Upper lobe of left lung (tissue), 6 donors: ENCODE results near the gene TRNAU1AP. TPM values are rescaled to one million over a fixed set of nuclear protein-coding genes. Genes with fewer than 3 reads are reported as not detected.
"Not testable (repeated sequence)": the region's sequence is repeated elsewhere in the genome, so short reads cannot be mapped to it uniquely, and the experiment has no call there.

ENCODE experiments used
- ATAC-seq, 2 donors: fragments of 200-7000 bp; cut with Tn5 transposase; one replicate each; pipeline ENCODE4 v1.9.1; 2022; ENCODE audit warnings: mild to moderate bottlenecking in 2 of 2, moderate library complexity in 2 of 2; ENCODE audit not compliant: low FRiP score in 2 of 2
- DNase-seq, 2 donors: peaks; one replicate each; pipeline ENCODE4 v3.0.0-alpha.2; 2019 to 2020
- H3K27ac ChIP-seq, 4 donors: fragments of 200-600 bp; sonication (generic); one replicate each; pipeline ENCODE4 v1.5.1; 2016 to 2019
- H3K27me3 ChIP-seq, 4 donors: fragments of 200-600 bp; sonication (generic); one replicate each; pipeline ENCODE4 v1.5.1; 2017 to 2019
- H3K36me3 ChIP-seq, 4 donors: fragments of 200-600 bp; sonication (generic); one replicate each; pipeline ENCODE4 v1.5.1; 2016 to 2019
- H3K4me1 ChIP-seq, 4 donors: fragments of 200-600 bp; sonication (generic); one replicate each; pipeline ENCODE4 v1.5.1; 2018 to 2019
- H3K4me3 ChIP-seq, 4 donors: fragments of 200-600 bp; sonication (generic); one replicate each; pipeline ENCODE4 v1.5.1; 2017 to 2019; ENCODE audit warnings: mild to moderate bottlenecking in 2 of 4, moderate library complexity in 1 of 4
- H3K9me3 ChIP-seq, 4 donors: fragments of 200-600 bp; sonication (generic); one replicate each; pipeline ENCODE4 v1.5.1; 2018 to 2019
- EP300 ChIP-seq, 4 donors: sonication (generic); formaldehyde crosslinking; IDR thresholded peaks; one replicate each; pipeline ENCODE4 v1.5.1; 2017; ENCODE audit warnings: antibody characterized with exemption in 4 of 4, control low read depth in 2 of 4
- POLR2A ChIP-seq, 4 donors: fragments of 450-650 bp; IDR thresholded peaks; one replicate each; pipeline ENCODE4 v1.5.1; 2016 to 2017; ENCODE audit warnings: antibody characterized with exemption in 4 of 4, mild to moderate bottlenecking in 2 of 4
- POLR2AphosphoS5 ChIP-seq, 2 donors: sonication (generic); formaldehyde crosslinking; IDR thresholded peaks; one replicate each; pipeline ENCODE4 v1.5.1; 2017; ENCODE audit warnings: antibody characterized with exemption in 2 of 2
- WGBS, 2 donors: methylation state at CpG; one replicate each; pipeline ENCODE4 v1.1.5; 2017 to 2018; 5-methylcytosine and 5-hydroxymethylcytosine counted together
- total RNA-seq, 6 donors: library from RNA; depleted of rRNA in 4 of 6; stranded (reverse); fragments of >200 nt in 4 of 6; gene quantifications; one replicate each; pipeline versions ENCODE4 v1.1.0 to v1.2.1, GENCODE V29; 2016 to 2021
- TF ChIP-seq, protein P1 (sequence below), 6 experiments: fragments of 450-650 bp in 4 of 6; fragments of 200-600 bp in 2 of 6; sonication (generic) in 2 of 6; IDR thresholded peaks; one replicate each; pipeline ENCODE4 v1.5.1; 2016 to 2019; ENCODE audit warnings: antibody characterized with exemption in 6 of 6
- donor health status: DM: no; HTN: no; CAD: no; lungs with moderate emphysema.
- donor health status: DM: no; HTN: yes; CAD: no; lungs with severe emphysema.

Gene TRNAU1AP
- total RNA-seq, 6 donors from 2014 or later, result 19.6 to 35.6 (median 25.3) TPM

DNA sequence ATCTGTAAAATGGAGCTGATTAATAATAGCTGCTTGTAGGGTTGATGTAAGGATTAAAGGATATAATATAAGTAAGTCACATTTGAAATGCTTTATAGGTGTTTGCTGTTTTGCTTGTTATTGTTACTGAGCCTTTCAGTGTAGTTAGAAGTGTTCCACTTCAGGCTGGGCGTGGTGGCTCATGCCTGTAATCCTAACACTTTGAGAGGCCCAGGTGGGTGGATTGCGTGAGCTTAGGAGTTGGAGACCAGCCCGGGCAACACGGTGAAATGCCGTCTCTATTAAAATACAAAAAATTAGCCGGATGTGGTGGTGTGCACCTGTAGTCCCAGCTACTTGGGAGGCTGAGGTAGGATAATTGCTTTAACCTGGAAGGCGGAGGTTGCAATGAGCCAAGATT lies 12.2 kb downstream of the TRNAU1AP start:
- WGBS, 2 donors, result 75 to 84% methylated on average over 7 of the region's 7 CpGs

DNA sequence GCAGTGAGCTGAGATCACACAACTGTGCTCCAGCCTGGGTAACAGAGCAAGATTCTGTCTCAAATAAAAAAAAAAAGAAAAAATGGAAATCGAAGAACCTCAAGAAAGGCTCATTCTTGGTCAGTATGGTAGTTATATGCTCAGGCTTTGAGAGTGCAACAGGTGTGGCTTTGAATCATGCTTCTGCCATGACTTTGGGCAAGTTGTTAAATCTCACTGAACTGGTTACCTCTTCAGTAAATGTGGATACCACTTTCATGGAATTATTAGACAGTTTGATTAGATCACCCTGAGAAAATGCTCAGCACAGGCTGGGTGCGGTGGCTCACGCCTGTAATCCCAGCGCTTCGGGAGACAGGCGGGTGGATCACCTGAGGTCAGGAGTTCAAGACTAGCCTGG lies 12.8 kb downstream of the TRNAU1AP start:
- H3K4me3 ChIP-seq, result no peak overlapping the region
- no peaks in the 10 kb centered on the region for H3K9me3 ChIP-seq
- no peaks in the 10 kb centered on the region for H3K27me3 ChIP-seq
- ATAC-seq, result no peak
- DNase-seq, result no peak
- TF ChIP-seq EP300 (IDR thresholded peaks at IDR 0.05) (no peak), POLR2A (IDR thresholded peaks at IDR 0.05) (no peak), POLR2AphosphoS5 (IDR thresholded peaks at IDR 0.05) (no peak)
- TF ChIP-seq, protein P1, sequence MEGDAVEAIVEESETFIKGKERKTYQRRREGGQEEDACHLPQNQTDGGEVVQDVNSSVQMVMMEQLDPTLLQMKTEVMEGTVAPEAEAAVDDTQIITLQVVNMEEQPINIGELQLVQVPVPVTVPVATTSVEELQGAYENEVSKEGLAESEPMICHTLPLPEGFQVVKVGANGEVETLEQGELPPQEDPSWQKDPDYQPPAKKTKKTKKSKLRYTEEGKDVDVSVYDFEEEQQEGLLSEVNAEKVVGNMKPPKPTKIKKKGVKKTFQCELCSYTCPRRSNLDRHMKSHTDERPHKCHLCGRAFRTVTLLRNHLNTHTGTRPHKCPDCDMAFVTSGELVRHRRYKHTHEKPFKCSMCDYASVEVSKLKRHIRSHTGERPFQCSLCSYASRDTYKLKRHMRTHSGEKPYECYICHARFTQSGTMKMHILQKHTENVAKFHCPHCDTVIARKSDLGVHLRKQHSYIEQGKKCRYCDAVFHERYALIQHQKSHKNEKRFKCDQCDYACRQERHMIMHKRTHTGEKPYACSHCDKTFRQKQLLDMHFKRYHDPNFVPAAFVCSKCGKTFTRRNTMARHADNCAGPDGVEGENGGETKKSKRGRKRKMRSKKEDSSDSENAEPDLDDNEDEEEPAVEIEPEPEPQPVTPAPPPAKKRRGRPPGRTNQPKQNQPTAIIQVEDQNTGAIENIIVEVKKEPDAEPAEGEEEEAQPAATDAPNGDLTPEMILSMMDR (IDR thresholded peaks at IDR 0.05), result no peak
- H3K4me1 ChIP-seq, result peaks cover 0 to 6% (median 0%) of the 10 kb centered on the region in 4 donors
- no peak overlapping the region for H3K27ac ChIP-seq
- H3K36me3 ChIP-seq, result peaks cover 38 to 98% (median 79%) of the 10 kb centered on the region in 4 donors
- WGBS, 2 donors, result 87 to 100% methylated on average over 6 of the region's 6 CpGs

More for the DNA sequence above, 12.2 kb downstream of the TRNAU1AP start:
- Histone ChIP-seq H3K4me1 (peaks cover 0 to 6% (median 0%) of the 10 kb centered on the region in 4 donors), H3K36me3 (peaks cover 43 to 98% (median 82%) of the 10 kb centered on the region in 4 donors), H3K9me3 (no peaks in the 10 kb centered on the region), H3K27ac (peak overlapping the region in 1 of 4 donors; percentile 68), H3K4me3 (no peak overlapping the region), H3K27me3 (no peaks in the 10 kb centered on the region)
- DNase-seq, result peak in 1 of 2 donors; percentile 77
- TF ChIP-seq EP300 (IDR thresholded peaks at IDR 0.05) (no peak), POLR2AphosphoS5 (IDR thresholded peaks at IDR 0.05) (no peak), POLR2A (IDR thresholded peaks at IDR 0.05) (no peak)
- TF ChIP-seq, protein P1 (IDR thresholded peaks at IDR 0.05), result no peak
- peak in 1 of 2 donors; percentile 37 for ATAC-seq

DNA sequence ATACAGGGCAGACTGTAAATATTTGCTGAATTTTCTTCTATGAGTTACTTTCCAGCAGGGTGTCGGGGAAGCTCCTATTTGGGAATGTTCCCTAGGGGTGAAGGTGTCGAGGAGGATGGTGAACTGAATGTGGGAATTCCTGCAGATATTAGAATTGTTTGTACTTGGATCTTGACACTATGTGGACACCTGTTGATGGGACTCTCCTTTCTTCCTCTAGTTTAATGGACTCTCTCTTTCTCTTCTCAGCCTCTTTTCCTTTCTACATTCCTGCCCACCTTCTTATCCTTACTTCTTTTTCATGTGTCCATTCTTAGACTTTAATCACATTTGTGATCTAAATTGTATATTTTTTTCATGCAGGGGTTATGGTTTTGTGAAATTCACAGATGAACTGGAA lies 14.0 kb downstream of the TRNAU1AP start:
- Histone ChIP-seq H3K4me1 (peaks cover 0 to 6% (median 0%) of the 10 kb centered on the region in 4 donors), H3K9me3 (no peaks in the 10 kb centered on the region), H3K27me3 (no peaks in the 10 kb centered on the region), H3K4me3 (no peak overlapping the region), H3K36me3 (peaks cover 29 to 98% (median 79%) of the 10 kb centered on the region in 4 donors), H3K27ac (no peak overlapping the region)
- no peak for ATAC-seq
- 88 to 92% methylated on average over 2 of the region's 2 CpGs for WGBS, 2 donors
- DNase-seq, result no peak
- TF ChIP-seq POLR2AphosphoS5 (IDR thresholded peaks at IDR 0.05), result no peak

DNA sequence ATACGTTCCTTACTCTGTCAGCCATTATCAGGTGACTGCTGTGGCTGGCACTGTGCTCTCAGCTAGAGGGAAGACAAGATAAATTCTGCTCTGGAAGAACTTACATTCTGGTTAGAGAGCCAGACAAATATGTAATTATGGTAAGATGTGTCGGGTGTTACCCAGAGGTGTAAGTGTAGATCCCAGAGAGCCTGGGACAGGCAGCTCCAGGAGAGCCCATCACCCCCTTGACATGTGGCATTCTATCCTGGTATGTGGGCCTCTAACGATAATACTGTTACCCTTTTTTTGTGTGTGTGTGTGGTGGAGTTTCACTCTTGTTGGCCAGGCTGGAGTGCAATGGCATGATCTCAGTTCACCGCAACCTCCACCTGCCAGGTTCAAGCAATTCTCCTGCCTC lies 19.0 kb downstream of the TRNAU1AP start:
- DNase-seq, result no peak
- no peak overlapping the region for H3K4me3 ChIP-seq
- H3K36me3 ChIP-seq, result peaks cover 15 to 92% (median 68%) of the 10 kb centered on the region in 4 donors
- no peak overlapping the region for H3K27ac ChIP-seq
- H3K9me3 ChIP-seq, result no peaks in the 10 kb centered on the region
- no peaks in the 10 kb centered on the region for H3K4me1 ChIP-seq
- no peak for ATAC-seq
- 90 to 100% methylated on average over 4 of the region's 4 CpGs for whole genome bisulfite sequencing, 2 donors
- no peaks in the 10 kb centered on the region for H3K27me3 ChIP-seq
- TF ChIP-seq POLR2AphosphoS5 (IDR thresholded peaks at IDR 0.05), result no peak

DNA sequence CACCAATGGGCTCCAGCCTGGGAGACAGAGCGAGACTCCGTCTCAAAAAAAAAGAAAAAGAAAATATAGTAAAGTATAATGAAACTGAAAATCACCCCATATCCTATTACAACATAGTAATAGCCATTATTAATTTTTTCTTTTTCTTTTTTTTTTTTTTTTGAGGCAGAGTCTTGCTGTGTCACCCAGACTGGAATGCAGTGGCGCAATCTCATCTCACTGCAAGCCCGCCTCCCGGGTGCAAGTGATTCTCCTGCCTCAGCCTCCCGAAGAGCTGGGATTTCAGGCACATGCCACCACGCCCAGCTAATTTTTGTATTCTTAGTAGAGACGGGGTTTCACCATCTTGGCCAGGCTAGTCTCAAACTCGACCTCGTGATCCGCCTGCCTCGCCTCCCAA lies 20.0 kb downstream of the TRNAU1AP start:
- H3K27me3 ChIP-seq, H3K27ac ChIP-seq, H3K4me1 ChIP-seq, ATAC-seq, DNase-seq, H3K9me3 ChIP-seq, H3K4me3 ChIP-seq: not testable (repeated sequence)
- H3K36me3 ChIP-seq, result peaks cover 13 to 92% (median 68%) of the 10 kb centered on the region in 4 donors
- WGBS, 2 donors, result 80 to 89% methylated on average over 12 of the region's 12 CpGs

DNA sequence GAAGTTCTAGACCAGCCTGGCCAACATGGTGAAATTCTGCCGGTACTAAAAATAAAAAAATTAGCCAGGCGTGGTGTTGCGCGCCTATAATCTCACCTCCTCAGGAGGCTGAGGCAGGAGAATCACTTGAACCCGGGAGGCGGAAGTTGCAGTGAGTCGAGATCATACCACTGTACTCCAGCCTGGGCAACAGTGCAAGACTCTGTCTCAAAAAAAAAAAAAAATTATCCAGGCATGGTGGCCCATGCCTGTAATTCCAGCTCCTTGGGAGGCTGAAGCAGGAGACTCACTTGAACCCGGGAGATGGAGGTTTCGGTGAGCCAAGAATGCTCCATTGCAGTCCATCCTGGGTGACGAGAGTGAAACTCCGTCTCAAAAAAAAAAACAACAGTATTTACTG lies 20.7 kb downstream of the TRNAU1AP start:
- H3K4me3 ChIP-seq, result no peak overlapping the region
- no peaks in the 10 kb centered on the region for H3K27me3 ChIP-seq
- no peak for DNase-seq
- TF ChIP-seq POLR2AphosphoS5 (IDR thresholded peaks at IDR 0.05) (no peak), POLR2A (IDR thresholded peaks at IDR 0.05) (no peak), EP300 (IDR thresholded peaks at IDR 0.05) (no peak)
- TF ChIP-seq, protein P1 (IDR thresholded peaks at IDR 0.05), result no peak
- no peaks in the 10 kb centered on the region for H3K4me1 ChIP-seq
- ATAC-seq, result no peak
- H3K36me3 ChIP-seq, result peaks cover 17 to 91% (median 68%) of the 10 kb centered on the region in 4 donors
- no peak overlapping the region for H3K27ac ChIP-seq
- H3K9me3 ChIP-seq, result no peaks in the 10 kb centered on the region
- WGBS, 2 donors, result 96% methylated on average over 11 of the region's 11 CpGs
